ENCODE measurements around the gene RRP1.

DNA sequence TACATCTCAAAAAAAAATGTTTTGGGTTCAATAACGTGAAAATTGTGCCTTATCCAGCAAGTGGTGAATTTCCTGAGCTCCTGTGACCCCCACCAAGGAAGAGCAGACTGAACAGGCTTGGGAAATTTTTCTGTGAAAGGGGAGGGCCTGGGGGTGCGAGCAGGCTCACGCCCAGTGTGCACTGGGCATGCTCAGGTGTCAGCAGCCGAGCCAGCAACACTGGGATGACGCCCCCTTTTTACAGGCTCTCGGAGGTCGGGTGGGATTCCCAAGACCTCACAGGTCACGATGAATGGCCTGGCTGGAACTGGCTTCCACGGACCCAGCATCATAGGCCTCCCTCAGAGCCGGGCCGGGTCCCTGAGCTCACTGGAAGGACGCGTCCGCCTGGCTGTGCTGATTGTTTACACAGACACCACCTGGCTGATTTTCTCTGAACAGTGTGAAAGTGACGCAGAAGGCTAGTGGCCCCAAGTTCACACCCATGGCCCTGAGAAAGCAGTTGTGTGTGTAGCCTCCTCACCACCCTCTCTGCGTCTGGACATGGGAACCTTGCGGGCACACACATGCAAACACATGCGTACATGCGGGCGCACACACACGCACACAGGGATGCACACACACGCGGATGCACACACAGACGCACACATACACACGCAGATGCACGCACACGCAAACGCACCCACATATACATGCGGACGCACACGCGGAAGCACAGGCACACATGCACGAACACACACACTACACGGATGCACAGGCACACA is 22.5 kb upstream of the RRP1 start:
- TF ChIP-seq CTCF (conservative IDR thresholded peaks at IDR 0.05; ENCODE audit: low read length) (no peak), EZH2phosphoT487 (IDR thresholded peaks at IDR 0.05; ENCODE audit: borderline replicate concordance, low read depth, low read length) (no peak)

All from OCI-LY7 (cell line).